Muscle layer of colon (tissue), 2 donors: ENCODE measurements around the gene CCER1.

Source experiments
- H3K27ac ChIP-seq: one replicate; pipeline ENCODE4 v1.7.0; 2013; ENCODE audit warnings: low read depth, mild to moderate bottlenecking, low read length, moderate library complexity
- H3K27me3 ChIP-seq, 2 donors: one replicate each; pipeline ENCODE4 v1.7.0; 2013; ENCODE audit warnings: low read length in 2 of 2, mild to moderate bottlenecking in 2 of 2; ENCODE audit not compliant: insufficient read depth in 2 of 2, control insufficient read depth in 1 of 2
- H3K36me3 ChIP-seq: one replicate; pipeline ENCODE4 v1.7.0; 2013; ENCODE audit warnings: mild to moderate bottlenecking, low read length; ENCODE audit not compliant: insufficient read depth
- H3K4me1 ChIP-seq: one replicate; pipeline ENCODE4 v1.7.0; 2013; ENCODE audit warnings: mild to moderate bottlenecking, low read length; ENCODE audit not compliant: insufficient read depth
- H3K4me3 ChIP-seq, 2 donors: one replicate each; pipeline ENCODE4 v1.7.0; 2013; ENCODE audit warnings: low read length in 2 of 2, low read depth in 1 of 2, mild to moderate bottlenecking in 1 of 2, moderate library complexity in 1 of 2
- H3K9ac ChIP-seq: one replicate; pipeline ENCODE4 v1.7.0; 2013; ENCODE audit warnings: low read length
- H3K9me3 ChIP-seq: one replicate; pipeline ENCODE4 v1.7.0; 2013; ENCODE audit warnings: mild to moderate bottlenecking, low read length
- donor health status: abdominal sarcoma.
- donor health status: Adenocarcinoma of cecum.

Gene CCER1

DNA sequence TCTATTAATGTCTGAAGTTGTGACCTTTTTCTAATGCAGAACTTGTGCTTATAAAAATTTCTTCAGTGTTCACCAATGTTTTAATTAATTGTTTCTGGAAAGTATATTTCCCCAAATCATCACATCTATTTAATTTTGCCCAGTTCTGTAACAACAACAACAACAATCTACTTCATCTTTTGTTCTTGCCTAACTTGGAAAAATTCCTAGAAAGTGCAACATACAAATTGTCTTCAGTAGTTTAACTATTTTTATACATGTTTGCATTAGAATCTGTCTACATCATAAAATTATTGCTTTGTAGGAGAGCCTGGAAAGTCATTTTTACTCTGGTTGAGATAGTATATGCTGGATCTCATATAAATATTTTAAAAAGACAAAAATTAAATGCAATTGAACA is 38.5 kb downstream of the CCER1 start:
- Histone ChIP-seq H3K9ac (no peak overlapping the region), H3K4me3 (no peak overlapping the region), H3K9me3 (no peaks in the 10 kb centered on the region), H3K4me1 (no peaks in the 10 kb centered on the region), H3K27ac (no peak overlapping the region), H3K36me3 (no peaks in the 10 kb centered on the region), H3K27me3 (no peaks in the 10 kb centered on the region)

- Histone ChIP-seq H3K9ac (no peak overlapping the region), H3K9me3 (no peaks in the 10 kb centered on the region), H3K27ac (no peak overlapping the region), H3K27me3 (no peaks in the 10 kb centered on the region), H3K4me1 (no peaks in the 10 kb centered on the region), H3K4me3 (no peak overlapping the region), H3K36me3 (no peaks in the 10 kb centered on the region)
Observed at GRCh38 chr12:90915353-90915752, 39.6 kb downstream of the CCER1 start.

GRCh38 chr12:90910958-90911357 is 44.0 kb downstream of the CCER1 start:
- H3K4me1 ChIP-seq, result no peaks in the 10 kb centered on the region

GRCh38 chr12:90909069-90909770 is 45.8 kb downstream of the CCER1 start:
- Histone ChIP-seq H3K4me3 (no peak overlapping the region), H3K27ac (no peak overlapping the region), H3K27me3 (no peaks in the 10 kb centered on the region), H3K9ac (no peak overlapping the region), H3K9me3 (no peaks in the 10 kb centered on the region), H3K36me3 (no peaks in the 10 kb centered on the region), H3K4me1 (no peaks in the 10 kb centered on the region)

More at GRCh38 chr12:90910958-90911357, 44.0 kb downstream of the CCER1 start:
- no peaks in the 10 kb centered on the region for H3K9me3 ChIP-seq
- H3K27ac ChIP-seq, result no peak overlapping the region
- no peak overlapping the region for H3K4me3 ChIP-seq
- no peak overlapping the region for H3K9ac ChIP-seq
- no peaks in the 10 kb centered on the region for H3K36me3 ChIP-seq
- no peaks in the 10 kb centered on the region for H3K27me3 ChIP-seq

DNA sequence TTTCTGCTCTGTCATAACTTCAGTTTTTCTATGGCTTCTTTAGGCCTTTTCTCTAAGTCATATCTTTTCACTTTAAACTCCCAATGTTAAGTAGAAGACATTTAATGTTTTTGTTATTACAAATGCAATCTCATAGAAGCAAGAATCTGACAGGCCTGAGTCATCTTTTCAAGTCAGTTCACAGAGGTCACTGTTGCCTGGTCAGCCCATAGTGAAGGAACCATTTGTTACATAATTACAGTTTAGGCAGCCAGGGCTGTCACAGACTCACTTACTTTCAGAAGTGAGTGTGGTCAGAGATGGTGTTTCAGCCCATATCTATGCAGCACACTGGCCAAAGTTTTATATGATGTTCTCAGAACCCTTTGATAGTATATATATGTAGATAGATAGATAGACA is 46.5 kb downstream of the CCER1 start:
- H3K36me3 ChIP-seq, result no peaks in the 10 kb centered on the region
- H3K27ac ChIP-seq, result no peak overlapping the region
- no peaks in the 10 kb centered on the region for H3K4me1 ChIP-seq
- no peaks in the 10 kb centered on the region for H3K27me3 ChIP-seq
- H3K9me3 ChIP-seq, result no peaks in the 10 kb centered on the region
- H3K4me3 ChIP-seq, result no peak overlapping the region
- no peak overlapping the region for H3K9ac ChIP-seq

DNA sequence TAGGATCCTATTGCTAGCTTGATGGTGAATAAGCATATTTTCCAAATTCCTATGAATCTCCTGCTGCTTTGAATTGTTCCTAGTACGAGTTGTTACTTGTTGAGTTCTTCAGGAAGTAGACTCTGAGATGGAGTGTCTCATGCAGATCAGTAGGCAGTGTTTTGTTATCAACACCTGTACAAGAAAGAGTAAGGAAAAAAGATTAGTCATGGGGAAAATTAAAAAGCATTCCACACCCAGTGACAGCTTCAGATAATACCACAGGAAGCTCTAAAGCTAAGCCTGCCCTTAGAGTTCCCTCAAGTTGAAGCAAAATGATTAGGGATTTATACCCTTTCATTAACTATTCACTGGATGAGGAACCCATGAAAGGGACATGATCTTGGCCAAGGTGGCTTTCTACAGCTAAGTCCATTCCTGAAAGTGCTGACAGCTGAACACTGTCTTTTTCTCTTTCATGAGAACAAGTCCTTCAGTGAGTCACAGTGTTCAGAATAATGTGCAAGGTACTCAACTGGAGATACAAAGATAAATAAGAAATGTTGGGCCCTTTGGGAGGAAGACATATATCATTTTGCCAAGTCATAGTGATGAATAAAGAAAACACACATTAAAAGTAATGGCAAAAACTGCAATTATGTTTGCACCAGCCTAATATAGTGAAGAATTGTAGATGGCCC is 49.1 kb downstream of the CCER1 start:
- Histone ChIP-seq H3K4me3 (no peak overlapping the region), H3K9me3 (no peaks in the 10 kb centered on the region), H3K27ac (no peak overlapping the region), H3K36me3 (no peaks in the 10 kb centered on the region), H3K4me1 (no peaks in the 10 kb centered on the region), H3K9ac (no peak overlapping the region), H3K27me3 (no peaks in the 10 kb centered on the region)

- H3K4me3 ChIP-seq, result no peak overlapping the region
- no peaks in the 10 kb centered on the region for H3K27me3 ChIP-seq
- H3K27ac ChIP-seq, result no peak overlapping the region
- H3K36me3 ChIP-seq, result no peaks in the 10 kb centered on the region
- no peak overlapping the region for H3K9ac ChIP-seq
- H3K4me1 ChIP-seq, result no peaks in the 10 kb centered on the region
- H3K9me3 ChIP-seq, result no peaks in the 10 kb centered on the region
Observed at GRCh38 chr12:90902596-90902995, 52.4 kb downstream of the CCER1 start.
